NCI-H187 treated with DMSO at 0.1 percent for 48 hours (cell line): Measurements from ENCODE around the gene ITPR1.
"Not testable (repeated sequence)": the region's sequence is repeated elsewhere in the genome, so short reads cannot be mapped to it uniquely, and the experiment has no call there.

ENCODE experiments used
- DNase-seq: peaks from one replicate; lab custom pipeline; 2025; lab: John Stamatoyannopoulos, UW

ITPR1 gene

GRCh38 chr3:4571690-4572334 is 78.7 kb downstream of the ITPR1 start:
- DNase-seq, result no peak

GRCh38 chr3:4573153-4573552 is 80.0 kb downstream of the ITPR1 start:
- no peak for DNase-seq

GRCh38 chr3:4574426-4574965 is 81.3 kb downstream of the ITPR1 start:
- DNase-seq, result no peak

GRCh38 chr3:4575381-4575780 is 82.2 kb downstream of the ITPR1 start:
- no peak for DNase-seq

- DNase-seq, result no peak
These were observed 84.6 kb downstream of the ITPR1 start for GRCh38 chr3:4577721-4578120.

- no peak for DNase-seq
These were observed 87.4 kb downstream of the ITPR1 start for GRCh38 chr3:4580346-4581123.

- DNase-seq, result no peak
These were observed 87.9 kb downstream of the ITPR1 start for GRCh38 chr3:4581124-4581424.

GRCh38 chr3:4581498-4581897 is 88.3 kb downstream of the ITPR1 start:
- no peak for DNase-seq

- no peak for DNase-seq
These were observed 88.9 kb downstream of the ITPR1 start for GRCh38 chr3:4581920-4582611.

GRCh38 chr3:4582624-4583023 is 89.5 kb downstream of the ITPR1 start:
- DNase-seq, result no peak

- DNase-seq, result no peak
These were observed 90.3 kb downstream of the ITPR1 start for GRCh38 chr3:4583416-4583815.

- no peak for DNase-seq
These were observed 91.5 kb downstream of the ITPR1 start for GRCh38 chr3:4584456-4585249.

- no peak for DNase-seq
These were observed 93.2 kb downstream of the ITPR1 start for GRCh38 chr3:4586381-4586780.

GRCh38 chr3:4587061-4587837 is 94.1 kb downstream of the ITPR1 start:
- DNase-seq, result no peak

GRCh38 chr3:4587838-4588105 is 94.6 kb downstream of the ITPR1 start:
- DNase-seq, result no peak

- no peak for DNase-seq
These were observed 95.3 kb downstream of the ITPR1 start for GRCh38 chr3:4588466-4588865.

- no peak for DNase-seq
These were observed 96.4 kb downstream of the ITPR1 start for GRCh38 chr3:4589475-4590097.

GRCh38 chr3:4590849-4591248 is 97.7 kb downstream of the ITPR1 start:
- not testable (repeated sequence) for DNase-seq

GRCh38 chr3:4591669-4592068 is 98.5 kb downstream of the ITPR1 start:
- DNase-seq, result no peak

GRCh38 chr3:4593014-4593413 is 99.9 kb downstream of the ITPR1 start:
- no peak for DNase-seq

- no peak for DNase-seq
These were observed 102.6 kb downstream of the ITPR1 start for GRCh38 chr3:4595710-4596113.
